Measurements from ENCODE around the gene TRPV4.
A peak's percentile ranks its signal among the peaks of the same experiment; 100 is the strongest.

The TRPV4 gene

GRCh38 chr12:109756457-109756856 is 76.7 kb downstream of the TRPV4 start:
- TF ChIP-seq GATA3 (IDR thresholded peaks at IDR 0.05; ENCODE audit: low read depth, low read length): no peak
- no peak for TF ChIP-seq GATA2 (IDR thresholded peaks at IDR 0.05; ENCODE audit: low read depth, low read length)

DNA sequence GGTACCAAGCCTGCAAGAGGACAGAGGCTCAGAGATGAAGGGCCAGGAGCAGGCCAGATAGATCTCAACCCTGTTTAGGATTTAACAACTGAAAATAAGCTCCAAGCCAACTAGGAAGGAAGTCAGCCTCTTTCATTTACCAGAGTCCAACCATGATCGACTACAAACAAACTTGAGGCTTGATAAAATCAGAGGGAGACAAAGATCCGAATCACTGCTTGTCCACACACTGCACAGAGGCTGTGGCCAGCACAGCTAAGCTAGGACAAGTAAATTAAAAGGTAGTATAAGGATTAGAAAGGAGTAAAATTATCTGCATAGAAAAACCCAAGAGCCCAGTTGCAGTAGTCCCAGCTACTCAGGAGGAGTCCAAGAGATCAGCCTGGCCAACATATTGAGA is 79.2 kb downstream of the TRPV4 start:
- TF ChIP-seq GATA2 (IDR thresholded peaks at IDR 0.05; ENCODE audit: low read depth, low read length): peak; percentile 79
- TF ChIP-seq GATA3 (IDR thresholded peaks at IDR 0.05; ENCODE audit: low read depth, low read length): peak; percentile 43; the same call in 1 of the 2 replicates

- TF ChIP-seq GATA2 (IDR thresholded peaks at IDR 0.05; ENCODE audit: low read depth, low read length): no peak
- no peak for TF ChIP-seq GATA3 (IDR thresholded peaks at IDR 0.05; ENCODE audit: low read depth, low read length)
These were observed 80.2 kb downstream of the TRPV4 start for GRCh38 chr12:109753054-109753401.

- peak; percentile 90 for TF ChIP-seq GATA2 (IDR thresholded peaks at IDR 0.05; ENCODE audit: low read depth, low read length)
- TF ChIP-seq GATA3 (IDR thresholded peaks at IDR 0.05; ENCODE audit: low read depth, low read length): peak; percentile 78
These were observed 80.8 kb downstream of the TRPV4 start for GRCh38 chr12:109752117-109753053.

- TF ChIP-seq GATA2 (IDR thresholded peaks at IDR 0.05; ENCODE audit: low read depth, low read length) (no peak), GATA3 (IDR thresholded peaks at IDR 0.05; ENCODE audit: low read depth, low read length) (no peak)
These were observed 87.9 kb downstream of the TRPV4 start for GRCh38 chr12:109744986-109745942.

- TF ChIP-seq GATA3 (IDR thresholded peaks at IDR 0.05; ENCODE audit: low read depth, low read length): no peak
- TF ChIP-seq GATA2 (IDR thresholded peaks at IDR 0.05; ENCODE audit: low read depth, low read length): no peak
These were observed 89.2 kb downstream of the TRPV4 start for GRCh38 chr12:109744026-109744425.

- TF ChIP-seq GATA3 (IDR thresholded peaks at IDR 0.05; ENCODE audit: low read depth, low read length) (no peak), GATA2 (IDR thresholded peaks at IDR 0.05; ENCODE audit: low read depth, low read length) (no peak)
These were observed 89.9 kb downstream of the TRPV4 start for GRCh38 chr12:109743076-109743910.

DNA sequence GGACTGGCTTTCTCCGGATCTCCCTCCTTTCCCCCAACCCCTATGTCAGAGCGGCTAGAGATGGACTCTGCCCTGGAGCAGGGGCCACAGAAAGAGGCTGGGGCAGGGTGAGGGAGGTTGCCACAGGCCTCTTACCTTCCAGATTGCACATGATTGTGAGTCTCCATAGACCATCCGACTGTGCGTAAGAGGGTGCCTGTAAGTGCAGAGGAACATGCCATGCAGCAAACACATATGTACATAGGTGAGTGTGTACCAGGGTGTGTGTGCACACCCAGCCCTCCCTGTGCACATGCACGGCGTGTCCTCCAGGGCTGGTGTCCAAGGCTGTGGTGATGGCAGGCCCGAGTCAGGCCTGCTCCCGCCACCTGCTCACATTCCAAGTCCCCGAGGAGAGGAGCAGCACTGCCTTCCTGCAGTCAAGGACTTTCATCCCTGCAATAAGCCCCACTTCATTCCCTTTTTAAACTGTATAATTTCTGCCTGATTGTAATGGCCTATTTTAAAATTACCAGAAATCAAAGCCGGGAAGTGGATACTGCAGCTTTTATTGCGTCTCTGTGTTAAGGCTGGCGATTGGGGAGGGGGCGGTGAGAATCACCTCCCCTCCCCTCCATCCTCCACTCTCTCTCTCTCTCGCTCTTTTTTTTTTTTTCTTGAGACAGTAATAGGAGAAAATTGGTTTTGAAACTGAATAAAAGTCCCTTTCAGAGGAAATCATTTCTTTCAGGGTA is 91.1 kb downstream of the TRPV4 start:
- TF ChIP-seq GATA2 (IDR thresholded peaks at IDR 0.05; ENCODE audit: low read depth, low read length) (no peak), GATA3 (IDR thresholded peaks at IDR 0.05; ENCODE audit: low read depth, low read length) (no peak)

DNA sequence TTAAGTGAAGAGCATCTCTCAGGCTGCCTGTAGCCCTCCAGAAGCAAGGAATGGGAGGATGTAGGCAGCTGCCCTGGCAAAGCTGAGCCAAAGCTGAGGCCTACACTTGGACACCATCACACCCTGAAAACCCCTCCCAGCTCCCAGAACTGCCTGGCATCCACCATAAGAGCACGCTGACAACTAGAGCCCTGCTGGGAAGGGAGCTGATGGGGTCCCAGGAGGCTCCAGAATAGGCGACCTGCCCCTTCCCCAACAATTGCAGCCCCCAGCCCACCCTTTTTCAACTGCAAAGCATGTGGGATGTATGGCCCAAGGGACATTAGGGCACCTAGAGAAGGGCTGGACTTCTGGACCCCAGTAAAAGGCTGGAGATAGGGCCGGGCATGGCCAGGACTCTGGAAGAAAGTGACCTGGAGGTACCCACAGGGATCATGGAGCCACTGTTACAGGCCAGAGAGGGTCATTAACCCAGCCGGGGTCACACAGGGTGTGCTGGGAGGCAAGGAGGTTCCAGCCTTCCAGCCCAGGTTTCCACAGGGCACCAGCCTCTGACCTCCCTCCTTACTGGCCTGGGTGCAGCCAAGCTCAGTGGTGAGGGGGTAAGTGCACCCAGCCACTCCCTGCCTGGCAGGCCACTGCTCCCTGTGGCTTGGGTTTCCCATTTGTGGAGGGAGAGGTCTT is 91.8 kb downstream of the TRPV4 start:
- no peak for TF ChIP-seq GATA2 (IDR thresholded peaks at IDR 0.05; ENCODE audit: low read depth, low read length)
- no peak for TF ChIP-seq GATA3 (IDR thresholded peaks at IDR 0.05; ENCODE audit: low read depth, low read length)

DNA sequence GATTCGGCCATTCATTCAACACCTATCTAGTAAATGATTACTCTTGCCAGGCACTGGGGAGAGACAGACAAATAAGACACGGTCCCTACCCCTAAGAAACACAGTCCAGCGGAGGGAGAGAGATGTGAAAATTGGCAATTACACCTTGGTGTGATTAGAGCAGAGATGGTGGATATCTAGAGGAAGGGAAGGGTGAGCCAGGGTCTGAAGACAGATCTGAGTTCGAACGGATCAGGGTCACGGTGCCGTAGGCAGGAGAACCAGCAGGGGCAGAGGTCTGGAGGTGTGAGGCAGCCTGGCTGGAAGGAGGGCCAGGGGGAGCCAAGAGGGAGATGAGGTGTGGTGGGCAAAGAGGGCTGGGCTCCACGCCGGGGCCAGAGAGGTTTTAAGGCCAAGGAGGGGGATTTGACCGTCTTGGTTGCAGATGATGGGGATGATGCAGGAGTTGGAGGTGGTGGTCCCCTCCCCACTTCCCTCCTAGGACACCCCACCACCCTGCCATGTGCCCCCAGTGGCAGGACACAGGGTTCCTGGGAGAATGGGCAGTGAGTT is 92.4 kb downstream of the TRPV4 start:
- TF ChIP-seq GATA2 (IDR thresholded peaks at IDR 0.05; ENCODE audit: low read depth, low read length) (no peak), GATA3 (IDR thresholded peaks at IDR 0.05; ENCODE audit: low read depth, low read length) (no peak)

GRCh38 chr12:109739747-109740693 is 93.2 kb downstream of the TRPV4 start:
- TF ChIP-seq GATA2 (IDR thresholded peaks at IDR 0.05; ENCODE audit: low read depth, low read length) (peak; percentile 52), GATA3 (IDR thresholded peaks at IDR 0.05; ENCODE audit: low read depth, low read length) (no peak)

All from SH-SY5Y (cell line).